Forelimb muscle (tissue), 1 donor: ENCODE measurements around the gene CORO2B. TPM values are rescaled to one million over a fixed set of nuclear protein-coding genes. Genes with fewer than 3 reads are reported as not detected.

Source experiments
- DNase-seq: peaks from one replicate; pipeline ENCODE4 v3.0.0-alpha.2; 2013; ENCODE audit warnings: low read depth
- polyA plus RNA-seq: library from polyadenylated mRNA; unstranded; fragments of 120-200 nt; gene quantifications from one replicate; pipeline ENCODE4 v1.2.1, GENCODE V29; 2013; ENCODE audit not compliant: insufficient read length

CORO2B gene
- polyA plus RNA-seq, 1 donor, result 4.4 TPM

DNA sequence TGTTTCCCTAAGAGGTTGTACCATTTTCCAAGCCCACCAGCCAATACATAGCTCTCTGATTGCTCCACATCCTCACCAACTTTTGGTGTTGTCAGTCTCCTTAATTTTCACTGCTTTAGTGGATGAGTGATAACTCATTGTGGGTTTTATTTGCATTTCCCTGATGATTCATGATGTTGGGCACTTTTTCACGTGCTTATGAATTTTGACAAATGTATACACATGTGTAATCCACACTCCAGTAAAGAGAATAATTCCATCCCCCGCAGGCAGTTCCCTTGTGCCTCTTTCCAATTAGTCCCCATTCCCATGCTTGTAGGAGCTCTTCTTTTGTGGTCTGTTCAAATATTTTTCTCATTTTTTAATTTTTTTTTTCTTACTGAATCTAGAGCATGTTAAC, 189.5 kb downstream of the CORO2B start:
- DNase-seq, result no peak

DNA sequence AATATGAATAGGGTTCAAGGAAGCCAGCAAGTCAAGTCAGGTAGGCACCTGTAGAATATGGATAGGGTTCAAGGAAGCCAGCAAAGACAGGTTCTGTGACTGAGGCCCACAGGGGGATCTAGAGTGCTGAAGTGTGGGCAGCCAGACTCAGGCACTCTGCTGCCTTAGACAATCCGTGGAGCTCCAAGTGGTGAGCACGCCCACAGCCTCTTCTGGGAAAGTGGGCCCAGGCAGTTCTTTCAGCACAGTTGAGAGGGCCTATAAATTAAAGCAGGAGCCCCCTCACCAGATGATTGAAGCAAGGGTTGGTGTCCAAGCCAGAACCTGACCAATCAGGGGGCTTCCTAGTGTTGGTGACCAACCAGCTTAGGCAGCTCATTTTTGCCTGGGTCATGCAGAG, 190.9 kb downstream of the CORO2B start:
- DNase-seq, result no peak

DNA sequence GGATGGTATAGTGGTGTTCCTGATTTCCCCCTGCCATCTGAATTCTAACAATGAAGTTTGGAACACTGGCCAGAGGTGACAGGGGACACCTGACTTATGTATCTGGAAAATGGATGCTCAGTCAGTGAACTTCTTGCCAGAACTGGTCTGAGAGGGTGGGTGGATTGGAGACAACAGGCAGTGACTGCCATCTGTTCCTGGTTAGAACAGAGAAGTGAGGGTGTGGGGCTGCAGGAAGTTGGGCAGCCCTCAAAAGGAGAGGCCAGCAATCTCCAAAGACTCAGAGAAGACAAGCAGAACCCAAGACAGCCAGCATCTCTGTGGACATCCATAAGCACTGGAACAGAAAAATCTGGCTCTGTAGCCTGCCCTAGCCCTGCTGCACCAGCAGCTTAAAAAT, 191.4 kb downstream of the CORO2B start:
- no peak for DNase-seq

DNA sequence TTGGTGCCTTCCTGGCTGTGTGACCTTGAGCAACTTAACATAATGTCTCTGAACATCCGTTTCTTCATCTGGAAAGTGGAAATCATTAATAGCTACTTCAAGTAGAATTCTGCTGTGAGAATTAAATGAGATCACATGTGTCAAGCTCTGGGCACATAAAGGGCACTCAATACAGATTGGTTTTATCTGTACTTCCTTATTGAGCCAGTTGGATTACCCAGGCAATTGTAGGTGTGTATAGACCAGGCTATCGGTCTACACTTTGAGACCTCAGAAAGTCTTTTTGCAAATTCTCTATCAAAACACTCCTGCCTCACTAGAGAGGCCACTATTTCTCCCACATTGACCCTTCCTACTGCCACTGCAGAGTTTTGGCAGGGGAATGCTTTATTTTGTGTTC, 194.2 kb downstream of the CORO2B start:
- DNase-seq, result no peak

DNA sequence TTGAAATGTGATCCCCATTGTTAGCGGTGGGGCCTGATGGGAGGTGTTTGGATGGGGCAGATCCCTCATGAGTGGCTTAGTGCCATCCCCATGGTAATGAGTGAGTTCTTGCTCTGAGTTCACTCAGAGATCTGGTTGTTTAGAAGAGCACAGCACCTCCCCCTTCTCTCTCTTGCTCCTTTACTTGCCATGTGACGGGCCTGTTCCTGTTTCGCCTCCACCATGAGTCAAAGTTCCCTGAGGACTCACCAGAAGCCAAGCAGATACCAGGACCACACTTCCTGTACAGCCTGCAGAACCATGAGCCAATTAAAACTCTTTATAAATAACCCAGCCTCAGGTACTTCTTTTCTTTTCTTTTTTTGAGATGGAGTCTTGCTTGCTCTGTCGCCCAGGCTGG, 195.3 kb downstream of the CORO2B start:
- no peak for DNase-seq

DNA sequence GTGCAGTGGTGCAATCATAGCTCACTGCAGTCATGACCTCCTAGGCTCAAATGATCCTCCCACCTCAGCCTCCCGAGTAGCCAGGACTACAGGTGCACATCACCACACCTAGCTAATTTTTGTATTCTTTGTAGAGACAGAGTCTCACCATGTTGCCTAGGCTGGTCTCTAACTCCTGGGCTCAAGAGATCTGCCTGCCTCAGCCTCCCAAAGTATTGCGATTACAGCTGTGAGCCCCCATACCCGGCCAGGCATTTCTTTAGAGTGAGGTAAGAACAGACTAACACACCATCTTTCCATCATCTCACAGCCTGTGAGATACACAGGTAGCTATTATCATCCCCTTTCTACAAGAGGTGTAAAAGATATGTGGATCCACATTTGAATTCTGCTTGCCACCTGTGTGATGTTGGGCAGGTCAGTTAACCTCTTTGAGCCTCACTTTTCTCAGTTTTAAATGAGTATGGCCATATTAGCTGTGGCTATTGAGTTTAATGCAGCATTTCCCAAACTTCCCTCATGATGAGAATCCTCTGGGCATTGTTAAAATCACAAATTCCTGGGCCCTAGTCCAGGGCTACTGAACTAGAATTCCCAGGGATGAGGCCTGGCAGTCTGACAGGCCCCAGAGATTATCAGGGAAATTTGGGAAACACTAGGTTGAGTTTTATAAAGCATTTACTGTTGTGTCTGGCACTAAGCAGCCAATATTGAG, 195.9 kb downstream of the CORO2B start:
- DNase-seq, result no peak

DNA sequence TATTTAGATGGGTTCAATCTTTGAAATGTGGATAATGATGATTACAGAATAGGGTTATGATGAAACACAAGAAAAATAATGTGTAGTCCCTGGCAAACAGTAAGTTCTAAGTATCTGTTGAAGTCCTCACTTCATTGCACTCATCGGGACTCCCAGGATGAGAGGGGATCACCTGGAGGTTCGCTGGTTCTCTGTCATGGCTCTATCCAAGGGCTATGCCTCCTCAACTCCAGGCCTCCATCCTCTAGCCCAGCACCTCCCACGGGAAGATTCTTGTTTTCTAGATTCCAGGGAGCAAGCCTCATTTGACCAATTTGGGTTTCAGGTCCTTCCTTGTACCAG, 196.4 kb downstream of the CORO2B start:
- DNase-seq, result no peak

DNA sequence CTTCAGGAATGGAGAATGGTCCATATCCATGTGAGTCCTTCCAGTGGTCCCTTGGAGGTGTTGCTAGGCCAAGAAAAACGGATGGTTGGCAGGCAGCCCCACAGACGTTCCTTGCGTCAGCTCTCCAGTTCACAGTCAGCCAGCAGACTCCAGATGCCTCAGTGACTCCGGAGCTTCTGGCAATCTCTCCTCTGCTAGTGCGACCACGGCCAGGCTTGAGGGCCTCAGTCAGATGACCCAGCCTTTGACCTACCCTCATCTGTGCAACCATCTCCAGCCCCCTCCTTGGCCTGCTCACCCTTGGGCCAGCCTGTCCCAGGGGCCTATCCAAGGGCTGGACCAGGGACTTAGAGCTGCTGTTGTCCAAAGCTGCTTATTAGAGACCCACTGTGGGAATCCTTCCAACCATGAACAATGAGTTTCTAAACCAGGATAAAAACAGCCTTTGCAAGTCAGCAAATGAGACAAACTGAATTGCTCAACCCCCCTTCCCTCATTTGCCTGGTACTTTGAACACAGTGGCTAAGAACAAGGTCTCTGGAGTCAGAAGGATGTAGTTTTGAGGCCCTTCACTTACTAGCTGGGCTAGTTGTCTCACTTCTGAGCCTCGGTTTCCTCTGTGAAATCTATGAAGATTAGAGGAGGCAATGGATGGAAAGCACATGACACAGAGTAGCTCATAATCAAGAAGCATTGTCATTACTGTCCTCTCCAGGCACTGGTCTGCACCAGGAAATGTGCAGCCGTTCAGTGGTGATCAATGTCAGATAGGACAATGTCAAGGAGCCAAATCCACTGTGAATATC, 197.1 kb downstream of the CORO2B start:
- DNase-seq, result no peak

DNA sequence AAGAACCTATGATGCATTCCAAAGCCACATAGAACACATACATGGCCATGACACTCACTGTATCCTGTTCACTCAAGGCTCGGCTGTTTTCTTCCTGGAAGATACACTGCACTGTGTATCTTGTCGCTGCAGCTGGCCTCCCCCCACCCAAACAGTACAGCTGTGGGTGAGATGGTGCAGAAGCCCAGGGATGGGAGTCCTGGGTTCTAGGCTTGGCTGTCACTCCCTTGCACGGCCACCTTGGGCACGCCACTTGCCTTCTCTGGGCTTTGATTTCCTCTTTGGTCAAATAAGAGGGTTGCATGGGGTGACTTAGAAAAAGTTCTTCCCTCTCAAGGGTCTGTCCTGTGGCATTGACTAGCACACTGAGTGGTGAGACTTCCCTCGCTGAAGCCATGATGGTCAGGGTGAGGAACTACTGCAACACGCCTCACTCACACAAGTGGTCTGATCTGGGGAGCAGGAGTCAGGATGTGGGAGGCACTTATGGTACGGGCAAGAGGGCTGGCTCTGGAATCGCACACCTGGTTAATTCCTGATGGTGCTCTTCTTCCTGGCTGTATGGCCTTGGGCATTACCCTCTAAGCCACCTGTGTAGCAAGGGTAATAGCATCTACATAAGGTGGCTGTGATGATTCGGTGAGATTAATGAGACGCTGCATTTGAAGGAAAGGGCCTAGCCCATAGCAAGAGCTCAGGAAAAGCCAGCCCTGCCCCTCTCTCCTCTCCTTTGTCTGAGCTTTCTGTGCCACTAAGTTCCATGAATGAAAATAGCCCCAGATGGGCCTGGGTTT, 197.9 kb downstream of the CORO2B start:
- DNase-seq, result no peak

Other genes starting within 250 kb of the CORO2B start
- 3.7 TPM for gene ITGA11, start 146.8 kb upstream of the CORO2B start, polyA plus RNA-seq
- gene ANP32A, start 241.9 kb downstream of the CORO2B start, polyA plus RNA-seq, result 149 TPM